HepG2 (cell line): ENCODE results near the gene PXDC1. TPM values are rescaled to one million over a fixed set of nuclear protein-coding genes. Genes with fewer than 3 reads are reported as not detected.

Source experiments
- ATAC-seq: fragments of 200-7000 bp; cut with Tn5 transposase; 3 replicates; pipeline ENCODE4 v1.9.1; 2020; ENCODE audit warnings: mild to moderate bottlenecking, moderate library complexity
- BruUV-seq: library from RNA; stranded (reverse); fragments of 400-500 nt; replicated peaks from 2 replicates; lab custom pipeline; 2021; lab: Mats Ljungman, UMichigan
- CTCF ChIA-PET: fragments of 300-600 bp; formaldehyde crosslinking; extraction: SDS; loops from one replicate; lab custom pipeline; 2021; ENCODE audit warnings: low total read pairs, inconsistent platforms, low intra/inter-chr PET ratio; lab: Yijun Ruan, JAX
- POLR2A ChIA-PET: fragments of 350-600 bp; sonication (Branson Sonifier 250); formaldehyde crosslinking; loops from one replicate; lab custom pipeline; 2020; ENCODE audit warnings: antibody characterized with exemption, inconsistent platforms; lab: Yijun Ruan, JAX
- DNase-seq: peaks from one replicate; pipeline ENCODE4 v3.0.0-alpha.2; 2015; ENCODE audit warnings: low spot score
- FAIRE-seq: peaks from 3 replicates; lab custom pipeline; 2011; peaks lifted over from hg19 to GRCh38; lab: Jason Lieb, UNC
- H2AFZ ChIP-seq: one replicate; pipeline ENCODE4 v1.6.1; 2011; ENCODE audit warnings: low read length, inconsistent platforms
- H3K27ac ChIP-seq: fragments of 300-600 bp; 3 replicates; pipeline ENCODE4 v1.8.0; 2011; ENCODE audit warnings: mixed run types, mild to moderate bottlenecking, mixed read lengths, low read length, inconsistent platforms; ENCODE audit not compliant: insufficient read depth; ENCODE audit errors: extremely low read length
- H3K27me3 ChIP-seq, 2 experiments: fragments of 200-600 bp in 1 of 2; 2 replicates in 1 of 2; 3 replicates in 1 of 2; pipeline versions ENCODE4 v1.6.0 to v1.8.0; 2011; ENCODE audit warnings: low read length in 2 of 2, mild to moderate bottlenecking in 2 of 2, moderate library complexity in 2 of 2, inconsistent platforms in 1 of 2; ENCODE audit not compliant: insufficient read depth in 2 of 2, control insufficient read depth in 1 of 2
- H3K36me3 ChIP-seq, 2 experiments: fragments of 200-600 bp in 1 of 2; replicated peaks in 1 of 2; 2 replicates in 1 of 2; 3 replicates in 1 of 2; pipeline versions ENCODE4 v1.5.1 to v1.8.0; 2011; ENCODE audit warnings: low read length in 2 of 2, inconsistent platforms in 1 of 2; ENCODE audit not compliant: insufficient read depth in 2 of 2, control insufficient read depth in 1 of 2
- H3K4me1 ChIP-seq: 2 replicates; pipeline ENCODE4 v1.5.1; 2012; ENCODE audit warnings: low read length, inconsistent platforms; ENCODE audit not compliant: insufficient read depth
- H3K4me2 ChIP-seq: 2 replicates; pipeline ENCODE4 v1.6.0; 2011; ENCODE audit warnings: low read depth, low read length, inconsistent platforms
- H3K4me3 ChIP-seq, 3 experiments: fragments of 200-600 bp in 1 of 3; sonication (generic), shearing (Covaris generic) in 1 of 3; replicated peaks in 1 of 3; 2 replicates each; pipeline ENCODE4 v1.5.1; 2011 to 2016; ENCODE audit warnings: low read length in 3 of 3, inconsistent platforms in 2 of 3, low read depth in 2 of 3, mild to moderate bottlenecking in 2 of 3, control low read depth in 1 of 3, mixed read lengths in 1 of 3; ENCODE audit not compliant: insufficient read depth in 1 of 3
- H3K79me2 ChIP-seq: one replicate; pipeline ENCODE4 v1.6.1; 2011; ENCODE audit warnings: low read length, inconsistent platforms; ENCODE audit not compliant: insufficient read depth
- H3K9ac ChIP-seq: 2 replicates; pipeline ENCODE4 v1.6.0; 2011; ENCODE audit warnings: mild to moderate bottlenecking, low read depth, low read length, inconsistent platforms; ENCODE audit not compliant: insufficient read depth
- H3K9me3 ChIP-seq: 2 replicates; pipeline ENCODE4 v1.5.1; 2012; ENCODE audit warnings: mild to moderate bottlenecking, low read length
- H4K20me1 ChIP-seq: 2 replicates; pipeline ENCODE4 v1.6.0; 2011; ENCODE audit warnings: inconsistent platforms, mild to moderate bottlenecking, low read length, moderate library complexity; ENCODE audit not compliant: insufficient read depth
- ARID5B ChIP-seq: IDR thresholded peaks from 2 replicates; pipeline ENCODE4 v1.4.0; 2020; ENCODE audit warnings: mild to moderate bottlenecking, missing genetic modification reagents
- ELK4 ChIP-seq: sonication (generic); formaldehyde crosslinking; IDR thresholded peaks from 2 replicates; pipeline ENCODE4 v1.9.0; 2021; ENCODE audit warnings: missing genetic modification reagents, borderline replicate concordance
- NR0B2 ChIP-seq: sonication (generic); formaldehyde crosslinking; IDR thresholded peaks from 2 replicates; pipeline ENCODE4 v1.4.0; 2020; ENCODE audit warnings: mild to moderate bottlenecking, missing genetic modification reagents
- SATB2 ChIP-seq: sonication (generic); formaldehyde crosslinking; IDR thresholded peaks from 2 replicates; pipeline ENCODE4 v1.5.0; 2020; ENCODE audit warnings: missing genetic modification reagents
- SNAPC2 ChIP-seq: sonication (generic); formaldehyde crosslinking; IDR thresholded peaks from 2 replicates; pipeline ENCODE4 v1.8.1; 2022; ENCODE audit warnings: mild to moderate bottlenecking, missing genetic modification reagents
- SSRP1 ChIP-seq: IDR thresholded peaks from 2 replicates; pipeline ENCODE4 v1.6.1; 2016; ENCODE audit warnings: control low read depth
- ZNF143 ChIP-seq: sonication (generic); formaldehyde crosslinking; IDR thresholded peaks from 2 replicates; pipeline ENCODE4 v1.4.0; 2020; ENCODE audit warnings: missing genetic modification reagents
- ZNF382 ChIP-seq: sonication (generic); formaldehyde crosslinking; IDR thresholded peaks from 2 replicates; pipeline ENCODE4 v1.5.0; 2020; ENCODE audit warnings: missing genetic modification reagents, mild to moderate bottlenecking, borderline replicate concordance
- ZNF672 ChIP-seq: sonication (generic); formaldehyde crosslinking; IDR thresholded peaks from 2 replicates; pipeline ENCODE4 v1.8.1; 2022; ENCODE audit warnings: missing genetic modification reagents
- WGBS: methylation state at CpG from one replicate; pipeline ENCODE4 v1.1.6; 2017; ENCODE audit warnings: low lambda C conversion rate; 5-methylcytosine and 5-hydroxymethylcytosine counted together
- in situ Hi-C: cut with HindIII; loops from 2 replicates; pipeline ENCODE4 v1.10.0; 2017; ENCODE audit warnings: low pct_unique_long_range_greater_than_20kb; ENCODE audit not compliant: extremely low pct_ligation_motif_present
- intact Hi-C: fragments of 100-400 bp; cut with micrococcal nuclease; formaldehyde crosslinking; loops from one replicate; pipeline ENCODE4 v1.10.0; 2022; ENCODE audit not compliant: unreplicated experiment
- polyA plus RNA-seq, 8 experiments: library from polyadenylated mRNA; depleted of rRNA in 3 of 8; stranded (reverse) in 7 of 8; unstranded in 1 of 8; fragments of >200 nt; fragmentation: Illumina TruSeq in 4 of 8; extraction: Trizol in 4 of 8; gene quantifications; 2 replicates each; pipeline versions ENCODE4 v1.2.1 to v1.2.3, GENCODE V29; 2011 to 2016; ENCODE audit warnings: low read depth in 4 of 8, missing spikeins in 1 of 8, mixed read lengths in 1 of 8; ENCODE audit not compliant: insufficient read depth in 1 of 8
- total RNA-seq, 5 experiments: library from RNA; depleted of rRNA; stranded (reverse); fragments of >200 nt; fragmentation: Illumina TruSeq; extraction: Trizol; gene quantifications; 2 replicates each; pipeline ENCODE4 v1.2.3, GENCODE V29; 2016; ENCODE audit warnings: low read depth in 1 of 5

The PXDC1 gene
- total and polyA plus RNA-seq, 2 of the 13 experiments (the other 11 are each of a cell fraction or from before 2014, with no cell fraction given), result 32.4 to 34.7 TPM

- no peaks in the 10 kb centered on the region for H3K79me2 ChIP-seq
- DNase-seq, result no peak
- no peak overlapping the region for H2AFZ ChIP-seq
- ChIA-PET CTCF (no interaction called here), POLR2A (no interaction called here)
- ATAC-seq, result no peak
- peaks cover 43 to 53% of the 10 kb centered on the region in 2 experiments for H3K36me3 ChIP-seq
- H3K4me2 ChIP-seq, result no peak overlapping the region
- H3K4me3 ChIP-seq, result no peak overlapping the region
- H3K27ac ChIP-seq, result no peak overlapping the region
- no peak overlapping the region for H3K9ac ChIP-seq
- WGBS, result 87% methylated on average over 11 of the region's 11 CpGs
- H3K27me3 ChIP-seq, result no peaks in the 10 kb centered on the region
- H3K9me3 ChIP-seq, result no peaks in the 10 kb centered on the region
- peaks cover 5% of the 10 kb centered on the region; the same call in 1 of the 2 replicates for H4K20me1 ChIP-seq
- no peak for FAIRE-seq
- no TSS peak for BruUV-seq
- no peak for TF ChIP-seq ZNF672 (CRISPR knock-in tag)
- TF ChIP-seq ZNF382, result no peak
- no peak for TF ChIP-seq ZNF143 (CRISPR knock-in tag)
- no peak for TF ChIP-seq NR0B2 (CRISPR knock-in tag)
- no peak for TF ChIP-seq ELK4 (CRISPR knock-in tag)
- TF ChIP-seq ARID5B (CRISPR knock-in tag), result no peak
- 0 out of 2 replicates have a peak, but pooled peaks have one; percentile 56 for TF ChIP-seq SSRP1 (CRISPR knock-in tag)
- no peak for TF ChIP-seq SNAPC2 (CRISPR knock-in tag)
- TF ChIP-seq SATB2, result no peak
- no peaks in the 10 kb centered on the region for H3K4me1 ChIP-seq
- intact Hi-C loops, result no loop called here
- in situ Hi-C loops, result no loop called here
Observed at GRCh38 chr6:3721810-3722621, 29.5 kb downstream of the PXDC1 start.
